ENCODE measurements around the gene DEFB110. TPM values are rescaled to one million over a fixed set of nuclear protein-coding genes. Genes with fewer than 3 reads are reported as not detected.

DEFB110 gene
- total RNA-seq, 2 donors from 2014 or later, result not detected

GRCh38 chr6:50003139-50003538 is 18.7 kb downstream of the DEFB110 start:
- Histone ChIP-seq H3K9me3 (no peaks in the 10 kb centered on the region), H3K4me3 (no peak overlapping the region), H3K36me3 (no peaks in the 10 kb centered on the region), H3K4me1 (no peaks in the 10 kb centered on the region), H3K27me3 (no peaks in the 10 kb centered on the region), H3K27ac (no peak overlapping the region), H3K9ac (ENCODE audit: low read depth in 2 of 2, low read length in 2 of 2) (no peak overlapping the region)
- no peak for TF ChIP-seq CTCF (IDR thresholded peaks at IDR 0.05)
- DNase-seq, result no peak
- intact Hi-C loops (cut with DNase I), result no loop called here

GRCh38 chr6:49995278-49995677 is 26.5 kb downstream of the DEFB110 start:
- DNase-seq, result no peak

GRCh38 chr6:49988900-49989299 is 32.9 kb downstream of the DEFB110 start:
- H3K9ac ChIP-seq (ENCODE audit: low read depth in 2 of 2, low read length in 2 of 2), result no peak overlapping the region
- no peaks in the 10 kb centered on the region for H3K27me3 ChIP-seq
- H3K36me3 ChIP-seq, result no peaks in the 10 kb centered on the region
- H3K27ac ChIP-seq, result no peak overlapping the region
- no peak for TF ChIP-seq CTCF (IDR thresholded peaks at IDR 0.05)
- intact Hi-C loops (cut with DNase I), result no loop called here
- H3K4me1 ChIP-seq, result no peaks in the 10 kb centered on the region
- no peak for DNase-seq
- H3K9me3 ChIP-seq, result no peaks in the 10 kb centered on the region
- no peak overlapping the region for H3K4me3 ChIP-seq

More at GRCh38 chr6:49995278-49995677, 26.5 kb downstream of the DEFB110 start:
- Histone ChIP-seq H3K4me3 (no peak overlapping the region), H3K9ac (ENCODE audit: low read depth in 2 of 2, low read length in 2 of 2) (no peak overlapping the region), H3K9me3 (no peaks in the 10 kb centered on the region), H3K27me3 (no peaks in the 10 kb centered on the region), H3K4me1 (no peaks in the 10 kb centered on the region), H3K36me3 (no peaks in the 10 kb centered on the region), H3K27ac (no peak overlapping the region)
- intact Hi-C loops (cut with DNase I), result no loop called here
- TF ChIP-seq CTCF (IDR thresholded peaks at IDR 0.05), result no peak

- DNase-seq, result no peak
- no peak for TF ChIP-seq CTCF (IDR thresholded peaks at IDR 0.05)
- intact Hi-C loops (cut with DNase I), result no loop called here
- Histone ChIP-seq H3K9me3 (no peaks in the 10 kb centered on the region), H3K27ac (no peak overlapping the region), H3K36me3 (no peaks in the 10 kb centered on the region), H3K27me3 (no peaks in the 10 kb centered on the region), H3K9ac (ENCODE audit: low read depth in 2 of 2, low read length in 2 of 2) (no peak overlapping the region), H3K4me3 (no peak overlapping the region), H3K4me1 (no peaks in the 10 kb centered on the region)
Measured at GRCh38 chr6:49987749-49988148, 34.0 kb downstream of the DEFB110 start.

GRCh38 chr6:49986551-49986950 is 35.2 kb downstream of the DEFB110 start:
- H3K9ac ChIP-seq (ENCODE audit: low read depth in 2 of 2, low read length in 2 of 2), result no peak overlapping the region
- intact Hi-C loops (cut with DNase I), result no loop called here
- no peak overlapping the region for H3K27ac ChIP-seq
- no peaks in the 10 kb centered on the region for H3K36me3 ChIP-seq
- H3K4me1 ChIP-seq, result no peaks in the 10 kb centered on the region
- no peaks in the 10 kb centered on the region for H3K27me3 ChIP-seq
- H3K4me3 ChIP-seq, result no peak overlapping the region
- no peaks in the 10 kb centered on the region for H3K9me3 ChIP-seq
- no peak for DNase-seq
- TF ChIP-seq CTCF (IDR thresholded peaks at IDR 0.05), result no peak

- no peak overlapping the region for H3K27ac ChIP-seq
Measured at GRCh38 chr6:49982046-49982445, 39.7 kb downstream of the DEFB110 start.

More at GRCh38 chr6:49982046-49982445, 39.7 kb downstream of the DEFB110 start:
- H3K9ac ChIP-seq (ENCODE audit: low read depth in 2 of 2, low read length in 2 of 2), result no peak overlapping the region
- no peaks in the 10 kb centered on the region for H3K9me3 ChIP-seq
- H3K36me3 ChIP-seq, result no peaks in the 10 kb centered on the region
- H3K4me3 ChIP-seq, result no peak overlapping the region
- no peaks in the 10 kb centered on the region for H3K4me1 ChIP-seq
- DNase-seq, result no peak
- no peak for TF ChIP-seq CTCF (IDR thresholded peaks at IDR 0.05)
- no peaks in the 10 kb centered on the region for H3K27me3 ChIP-seq
- intact Hi-C loops (cut with DNase I), result no loop called here
